HuH-7 (cell line): ENCODE measurements around the gene TMSB15C.
A peak's percentile ranks its signal among the peaks of the same experiment; 100 is the strongest.
"Not testable (repeated sequence)": the region's sequence is repeated elsewhere in the genome, so short reads cannot be mapped to it uniquely, and the experiment has no call there.

Source experiments
- DNase-seq: peaks from one replicate; pipeline ENCODE4 v3.0.0; 2011; ENCODE audit warnings: low spot score

The TMSB15C gene

DNA sequence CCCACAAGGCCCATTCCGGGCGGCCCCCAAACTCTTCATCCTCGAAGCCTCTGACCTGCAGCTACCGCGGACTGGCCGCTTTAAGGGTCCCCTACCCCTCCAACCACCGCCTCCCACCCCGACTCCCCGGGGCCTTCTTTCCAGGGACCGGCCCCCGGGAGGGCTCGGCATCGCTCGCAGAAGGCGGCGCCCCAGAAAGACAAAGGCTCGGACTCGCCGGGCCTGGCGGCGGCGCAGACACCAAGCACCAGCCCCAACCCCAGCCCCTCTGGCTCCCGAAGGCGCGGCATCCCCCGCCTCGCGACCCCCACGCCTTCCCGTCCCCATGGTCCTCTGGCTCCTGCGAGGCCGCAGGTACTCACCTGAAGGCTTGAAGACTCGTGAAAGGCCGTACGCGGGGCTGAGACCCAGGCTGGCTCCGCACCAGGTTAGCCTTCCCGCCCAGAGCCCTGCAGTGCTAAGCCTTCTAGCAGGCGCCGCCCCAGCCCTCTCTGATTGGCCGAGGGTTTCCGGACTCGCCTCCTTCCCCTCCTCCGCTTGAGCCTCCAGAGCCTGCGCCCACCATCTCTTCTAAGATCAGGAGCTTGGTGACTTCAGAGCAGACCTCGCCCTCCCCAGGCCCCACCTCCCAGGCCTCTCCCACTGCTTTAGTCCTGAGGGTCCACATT, at the start of gene TMSB15C:
Gene TMSB15C (minus strand): TSS at position 459 of the 668 bp plus-strand sequence.
- not testable (repeated sequence) for DNase-seq

DNA sequence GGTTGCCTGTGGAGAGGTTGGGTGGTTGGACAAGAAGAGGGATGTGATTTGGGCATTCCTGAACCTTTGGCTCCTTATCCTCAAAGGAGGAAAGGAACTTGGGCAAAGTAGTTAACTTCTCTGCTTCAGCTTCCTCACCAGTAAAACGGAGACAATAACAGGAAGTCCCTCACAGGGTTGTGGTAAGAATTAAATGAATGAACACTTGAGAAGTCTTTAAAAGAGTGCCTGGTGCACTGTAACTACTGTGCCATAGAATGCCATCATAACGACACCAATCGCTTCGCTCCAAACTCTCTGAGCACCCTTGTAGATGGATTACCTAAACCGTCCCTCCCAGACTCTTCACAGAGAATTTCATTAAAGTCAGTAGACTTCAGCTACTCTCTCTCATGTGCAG, 46.8 kb upstream of the TMSB15C start:
- DNase-seq, result no peak

DNA sequence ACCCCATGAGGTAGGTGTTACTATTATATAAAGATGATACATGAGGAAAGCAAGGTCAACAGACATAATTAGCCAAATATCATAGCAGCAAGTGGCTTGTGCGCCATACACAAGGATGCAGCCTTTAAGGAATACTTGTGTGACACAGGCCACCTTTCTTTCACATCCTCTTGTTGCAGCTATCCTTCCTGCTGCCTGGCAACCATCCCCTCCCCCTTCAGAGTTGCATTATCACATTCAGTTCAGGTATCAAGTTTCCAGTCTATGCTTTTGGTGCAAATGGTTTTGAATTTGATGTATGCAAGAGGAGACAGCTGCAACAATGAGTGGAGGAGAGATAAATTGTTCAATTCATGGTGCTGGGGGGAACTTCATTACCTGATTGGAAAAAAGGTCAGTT, 42.7 kb upstream of the TMSB15C start:
- no peak for DNase-seq

DNA sequence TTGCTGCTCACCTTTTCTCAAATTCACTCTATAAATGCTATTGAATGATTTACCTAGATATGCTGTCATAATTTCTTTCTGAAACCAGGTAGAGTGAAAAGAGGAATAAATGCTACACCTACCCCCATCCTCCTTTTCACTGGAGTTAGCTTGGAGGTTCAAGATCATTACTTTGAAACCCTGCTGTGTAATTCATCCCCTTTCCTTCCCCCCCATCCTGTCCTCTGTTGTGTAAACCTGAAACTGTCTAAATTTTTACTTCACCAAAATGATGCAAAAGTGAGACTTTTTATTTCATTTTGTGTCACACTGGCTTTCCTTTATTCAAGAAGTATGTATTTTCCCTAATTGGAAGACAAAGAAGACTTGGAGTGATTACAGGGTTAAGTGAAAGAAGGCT, 41.7 kb upstream of the TMSB15C start:
- DNase-seq, result no peak

DNA sequence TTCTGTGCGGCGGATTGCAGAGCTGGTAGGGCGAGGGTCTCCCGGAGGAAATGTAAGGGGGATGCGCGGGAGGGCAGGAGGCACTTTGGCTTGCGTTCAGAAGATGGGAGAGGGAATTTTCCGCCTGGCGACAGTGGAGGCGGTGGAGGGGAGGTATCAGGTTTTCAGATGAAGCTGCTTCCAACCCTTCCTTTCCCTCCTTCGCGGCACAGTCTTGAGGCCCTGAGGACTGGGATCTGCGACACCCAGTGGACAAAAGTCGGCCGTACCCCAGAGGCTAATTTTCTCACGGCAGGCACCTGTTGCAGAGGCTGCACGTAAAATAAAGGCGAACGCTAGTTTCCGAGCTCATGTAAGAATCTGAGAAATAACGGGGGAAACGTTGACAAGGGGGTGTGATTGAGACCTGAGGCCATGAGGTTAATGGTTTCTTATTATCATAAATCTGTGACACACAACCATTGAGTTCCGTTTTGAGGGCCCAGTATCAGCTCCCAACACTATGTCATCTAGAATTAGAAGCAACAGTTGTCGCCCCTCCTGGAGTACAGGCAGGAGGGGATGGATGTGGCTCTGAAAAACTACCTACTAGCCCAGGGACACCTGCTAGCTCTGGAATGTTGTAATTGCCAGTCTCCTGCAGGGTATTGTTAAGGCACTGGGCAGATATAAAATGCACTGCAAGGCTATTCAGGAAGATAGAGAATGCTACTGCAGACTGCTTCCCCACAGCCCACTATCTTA, 37.4 kb upstream of the TMSB15C start:
- peak; percentile 29 for DNase-seq

DNA sequence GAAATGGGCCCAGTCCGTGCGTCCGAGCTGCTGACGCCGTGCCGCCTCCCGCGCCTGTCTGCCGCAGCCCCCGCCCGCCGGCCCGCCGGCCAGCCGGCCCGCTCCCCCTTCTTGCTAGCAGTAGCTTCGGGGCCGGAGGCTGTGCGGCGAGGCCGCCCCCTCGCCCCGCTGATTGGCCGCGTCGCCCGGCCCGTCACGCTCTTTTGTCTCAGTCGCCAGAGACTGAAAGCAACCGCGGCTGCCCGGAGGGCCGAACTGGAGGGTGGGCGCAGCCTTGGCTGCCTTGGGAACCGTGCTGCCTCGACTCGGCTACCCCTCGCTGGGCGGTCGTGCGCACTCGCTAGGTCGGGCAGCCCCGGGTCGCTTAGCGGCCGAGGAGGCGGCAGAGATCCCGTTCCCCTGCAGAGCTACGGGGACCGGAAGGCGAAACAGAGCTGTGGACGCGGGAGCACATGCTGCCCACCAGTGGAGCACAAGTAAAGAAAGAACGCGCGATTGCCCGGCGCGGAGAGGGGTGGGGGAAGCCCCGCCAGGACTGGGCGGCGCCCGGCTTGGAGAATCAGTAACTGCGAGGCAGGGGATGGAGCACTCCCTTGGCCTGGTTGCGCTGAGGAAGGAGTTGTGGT, 36.4 kb upstream of the TMSB15C start, which contains the start of gene ZCCHC18:
Gene ZCCHC18 (plus strand): TSS at position 198 of the 626 bp plus-strand sequence. CDS start 1,589 bp downstream, outside the sequence.
- peak; percentile 50 for DNase-seq

DNA sequence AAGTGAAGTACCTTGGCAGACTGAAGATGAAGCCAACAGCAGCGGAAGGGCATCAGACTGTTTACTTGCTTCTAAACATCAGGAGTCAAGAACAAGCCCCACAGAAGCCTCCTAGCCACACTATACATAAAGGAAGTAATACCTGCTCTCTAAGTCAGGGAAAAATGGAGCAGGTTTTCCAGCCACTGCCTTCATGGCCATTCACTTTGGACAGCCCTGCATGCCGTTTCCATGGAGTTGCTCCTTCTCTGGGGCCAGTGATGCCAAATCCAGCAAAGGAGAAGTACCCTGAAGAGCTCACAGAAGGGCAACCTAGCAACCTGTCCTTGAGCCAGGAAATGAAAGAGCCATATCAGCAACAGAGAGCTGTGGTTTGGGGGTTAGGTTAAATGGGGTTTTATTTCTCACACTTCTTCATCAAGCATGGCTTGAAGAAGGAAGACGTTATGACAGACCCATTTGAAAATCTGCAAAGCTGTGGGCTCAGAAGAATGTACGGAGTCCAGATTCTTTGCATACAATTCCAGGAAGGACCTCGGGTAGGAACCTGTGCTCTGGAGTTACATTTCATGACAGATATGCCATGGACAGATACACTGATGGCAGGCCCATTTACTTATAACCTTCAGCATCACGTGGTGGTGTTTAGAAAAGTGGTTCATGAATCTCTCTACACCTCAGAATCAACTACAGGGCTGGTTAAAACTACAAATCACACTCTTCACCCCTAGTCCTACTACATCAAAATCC, 34.6 kb upstream of the TMSB15C start:
- DNase-seq, result not testable (repeated sequence)

DNA sequence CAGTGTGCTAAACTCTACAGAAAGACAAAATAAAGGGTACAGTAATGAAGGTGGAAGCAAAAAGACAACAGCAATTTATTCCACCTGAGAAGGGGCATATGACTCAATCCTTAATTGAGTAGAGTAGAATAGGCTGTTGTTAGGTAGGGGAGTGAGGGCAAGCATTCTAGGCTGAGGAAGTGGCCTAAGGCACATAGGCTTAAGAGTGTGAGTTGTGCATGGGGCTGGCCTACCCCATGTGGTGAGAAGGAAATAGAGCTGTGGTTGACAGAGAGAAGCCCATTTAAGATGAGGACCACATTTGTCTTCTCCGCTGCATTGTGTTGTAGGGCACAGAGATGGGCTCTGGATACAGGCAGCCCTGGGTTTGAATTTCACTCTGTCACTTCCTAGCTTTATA, 32.9 kb upstream of the TMSB15C start:
- DNase-seq, result no peak

DNA sequence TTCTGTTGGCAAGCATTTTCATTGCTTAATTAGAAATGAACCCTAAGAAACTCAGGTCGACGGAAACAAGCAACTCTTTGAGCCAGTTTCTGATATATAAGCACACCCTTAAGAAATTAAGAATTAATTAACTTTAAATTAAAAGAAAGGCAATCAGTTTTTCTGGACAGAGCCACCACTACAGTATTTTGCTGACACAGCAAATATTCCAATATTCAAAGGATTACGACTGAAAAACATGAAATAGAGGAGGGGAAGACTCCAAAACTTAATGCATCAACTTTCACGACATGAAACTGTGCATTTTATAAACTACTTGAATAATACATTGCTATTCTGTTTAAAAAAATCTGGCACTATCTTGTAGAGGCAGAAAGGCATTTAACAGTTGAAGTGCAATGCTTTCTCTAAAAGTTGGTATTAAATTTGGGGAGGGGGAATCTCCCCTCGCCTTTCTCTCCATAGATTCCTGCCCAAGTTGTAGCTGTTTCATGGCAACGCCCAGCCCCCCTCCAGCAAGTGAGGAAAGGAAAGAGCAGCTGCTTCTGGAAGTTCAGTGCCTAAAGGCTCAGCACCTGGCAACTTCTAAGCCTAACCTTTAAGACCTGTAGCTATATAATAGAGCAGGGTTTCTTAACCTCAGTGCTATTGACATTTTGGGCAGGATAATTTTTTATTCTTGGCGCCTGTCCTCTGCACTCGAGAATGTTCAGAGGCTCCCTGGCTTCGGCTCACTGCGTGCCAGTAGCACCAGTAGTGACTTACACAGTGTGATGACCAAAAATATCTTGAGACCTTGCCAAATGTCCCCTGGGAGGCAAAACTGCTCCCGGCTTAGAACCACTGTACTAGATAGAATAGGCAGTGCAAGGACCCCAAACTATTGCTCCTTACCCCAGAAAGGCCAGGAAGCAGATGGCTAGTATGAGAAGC, 29.6 kb upstream of the TMSB15C start:
- DNase-seq, result no peak

DNA sequence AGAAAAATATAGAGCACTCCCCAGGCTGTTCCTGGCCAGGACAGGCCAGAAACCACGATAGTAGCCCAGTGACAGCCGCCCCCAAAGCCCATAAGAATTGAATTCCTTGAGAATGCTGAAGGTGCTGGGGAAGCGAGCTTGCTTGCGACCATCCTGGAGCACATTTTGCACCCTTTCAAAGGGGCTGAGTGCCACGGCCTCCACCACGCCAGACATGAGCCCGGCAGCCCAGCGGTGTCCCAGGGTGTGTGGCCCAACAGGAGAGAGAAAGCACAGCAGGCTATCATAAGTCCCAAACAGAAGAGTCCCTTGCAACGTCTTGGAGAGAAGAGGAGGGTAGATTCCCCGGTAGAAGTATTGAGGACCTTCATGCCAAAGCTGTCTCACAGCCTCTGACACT, 28.6 kb upstream of the TMSB15C start:
- DNase-seq, result no peak

DNA sequence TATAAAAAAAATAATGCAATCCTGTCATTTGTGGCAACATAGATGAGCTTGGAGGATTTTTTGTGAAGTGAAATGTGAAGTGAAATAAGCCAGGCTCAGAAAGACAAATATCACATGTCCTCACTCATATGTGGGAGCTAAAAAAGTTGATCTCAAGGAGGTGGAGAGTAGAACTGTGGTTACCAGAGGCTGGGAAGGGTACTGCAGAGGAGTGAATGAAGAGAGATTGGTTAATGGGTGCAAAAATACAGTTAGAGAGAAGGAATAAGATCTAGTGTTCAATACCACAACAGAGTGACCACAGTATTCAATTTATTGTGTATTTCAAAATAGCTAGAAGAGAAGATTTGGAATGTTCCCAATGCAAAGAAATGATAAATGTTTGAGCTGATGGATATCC, 22.9 kb upstream of the TMSB15C start:
- DNase-seq, result no peak

DNA sequence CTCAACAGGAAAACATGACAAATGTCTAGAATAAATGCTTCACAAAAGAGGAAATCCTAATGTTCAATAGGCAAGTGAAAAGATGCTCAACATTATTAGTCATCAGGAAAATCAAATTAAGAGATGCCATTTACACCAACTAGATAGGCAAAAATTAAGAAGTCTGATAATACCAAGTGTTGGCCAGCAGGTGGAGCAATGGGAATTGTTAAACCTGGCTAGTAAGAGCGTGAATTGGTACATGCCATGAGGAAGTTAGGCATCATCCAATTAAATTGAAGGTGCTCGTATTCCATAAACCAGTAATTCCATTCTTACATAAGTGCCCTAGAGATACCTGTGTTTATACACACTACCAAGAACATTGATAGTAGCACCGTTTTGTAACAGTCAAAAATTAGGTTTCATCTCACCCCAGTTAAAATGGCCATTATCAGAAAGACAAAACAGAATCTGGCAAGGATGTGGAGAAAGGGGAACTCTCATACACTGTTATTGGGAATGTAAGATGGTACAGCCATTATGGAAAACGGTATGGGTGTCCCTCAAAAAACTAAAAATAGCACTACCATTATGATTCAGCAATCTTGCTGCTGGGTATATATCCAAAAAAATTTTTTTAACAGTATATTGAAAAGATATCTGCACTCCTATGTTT, 22.2 kb upstream of the TMSB15C start:
- peak; percentile 24 for DNase-seq

DNA sequence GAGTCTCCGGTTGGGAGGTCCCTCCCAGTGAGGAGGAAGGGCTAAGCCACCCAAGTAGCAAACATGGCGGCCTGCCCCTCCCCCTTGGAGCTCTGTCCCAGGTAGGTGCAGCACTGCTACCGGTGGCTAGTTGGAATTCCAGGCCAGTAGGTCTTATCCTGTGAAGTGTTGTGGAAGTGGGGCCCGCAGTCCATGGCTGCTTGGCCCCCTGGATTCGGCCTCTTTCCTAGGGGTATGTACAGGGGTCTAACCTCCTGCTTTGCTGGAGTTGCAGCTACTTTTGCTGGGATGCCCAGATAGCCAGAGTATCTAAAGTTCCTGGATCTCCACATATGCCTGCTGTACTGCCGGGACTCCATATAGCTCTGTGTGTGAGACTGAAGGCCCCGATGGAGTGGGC, 9.9 kb upstream of the TMSB15C start:
- DNase-seq, result no peak

DNA sequence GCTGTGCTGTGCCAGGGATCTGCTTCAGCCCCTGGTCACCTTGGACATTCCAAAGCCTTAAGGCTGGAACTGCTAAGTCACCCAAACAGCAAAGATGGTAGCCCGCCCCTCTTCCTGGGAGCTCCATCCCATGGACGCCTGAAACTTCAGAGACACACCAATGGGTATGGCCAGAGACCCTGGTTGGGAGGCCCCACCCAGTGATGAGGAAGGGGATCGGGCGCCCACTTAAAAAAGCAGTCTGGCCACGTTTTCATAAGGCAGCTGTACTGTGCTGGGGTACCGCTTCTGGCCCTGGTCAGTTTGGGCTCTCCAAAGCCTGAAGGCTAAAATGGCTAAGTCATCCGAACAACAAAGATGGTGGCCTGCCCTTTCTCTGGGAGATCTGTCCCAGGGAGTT, 9.4 kb upstream of the TMSB15C start:
- DNase-seq, result no peak

DNA sequence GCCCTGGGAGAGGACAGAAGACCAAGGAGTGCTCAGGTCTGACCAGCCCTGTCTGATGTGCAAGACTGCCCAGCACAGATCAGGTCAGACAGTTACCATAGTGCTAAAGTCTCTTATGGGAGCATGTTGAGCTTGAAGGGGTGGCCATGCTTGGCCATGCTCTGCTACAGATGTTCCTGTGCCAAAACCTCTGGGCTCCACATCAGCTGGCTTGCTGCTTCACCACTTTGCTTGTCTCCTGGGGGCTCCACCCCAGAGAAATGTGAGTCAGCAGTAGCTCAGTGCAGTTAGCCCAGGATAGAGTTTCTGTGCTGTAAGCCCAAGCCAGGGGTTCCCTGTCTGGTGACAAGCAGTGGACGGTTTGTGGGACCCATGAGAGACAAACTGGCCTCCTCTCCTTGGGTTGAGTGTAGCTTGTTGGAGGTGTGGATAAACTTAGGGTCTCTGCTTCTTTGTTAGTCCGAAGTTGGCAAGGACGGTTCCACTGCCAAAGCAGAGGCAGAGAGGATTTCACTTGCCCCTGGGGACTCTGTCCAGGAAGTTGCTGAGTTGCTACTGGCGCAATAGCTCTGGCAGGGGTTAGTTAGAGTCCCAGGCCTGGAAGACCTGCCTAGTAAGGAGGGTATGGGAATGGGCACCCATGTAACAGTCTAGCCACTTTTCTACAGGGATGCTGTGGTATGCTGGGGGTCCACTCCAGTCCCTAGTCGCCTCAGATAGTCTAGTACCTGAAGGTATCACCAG, 8.7 kb upstream of the TMSB15C start:
- no peak for DNase-seq

DNA sequence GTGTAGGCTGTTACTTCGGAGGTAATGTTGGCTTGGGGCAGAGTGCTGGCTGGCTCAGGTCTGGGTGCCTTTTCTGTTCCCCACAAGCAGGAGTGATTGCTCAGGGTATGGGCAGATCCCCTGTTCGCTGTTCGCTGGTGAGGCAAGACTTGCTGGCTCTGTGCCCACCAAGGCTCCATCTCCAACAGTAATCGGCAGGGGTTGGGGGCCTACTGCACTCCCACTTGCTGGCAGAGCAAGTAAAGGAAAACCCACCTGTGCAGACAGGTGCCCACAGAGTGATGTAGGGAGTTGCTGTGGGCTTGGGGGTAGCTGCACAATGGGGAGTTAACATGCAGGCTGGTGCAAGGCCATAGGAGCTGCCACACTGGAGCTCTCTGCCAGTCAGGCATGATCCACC, 8.0 kb upstream of the TMSB15C start:
- no peak for DNase-seq

DNA sequence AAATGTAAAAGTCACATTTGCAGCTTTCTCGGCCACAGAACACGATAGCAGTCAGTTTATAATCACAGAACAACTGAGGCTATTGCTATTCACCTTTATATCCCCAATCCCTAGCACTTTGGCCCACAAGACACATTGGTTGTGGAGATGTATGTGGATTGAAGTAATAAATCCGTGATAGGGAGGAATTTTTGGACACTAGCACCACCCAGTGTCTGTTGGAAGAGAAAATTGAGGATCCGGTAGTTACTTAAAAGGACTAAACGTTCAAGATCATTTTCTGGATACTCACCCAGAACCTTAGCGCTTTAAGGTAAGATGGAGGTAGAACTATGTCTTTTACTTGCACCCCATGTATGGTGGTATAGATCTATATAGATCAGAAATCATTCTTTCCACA, 1.8 kb upstream of the TMSB15C start:
- not testable (repeated sequence) for DNase-seq

DNA sequence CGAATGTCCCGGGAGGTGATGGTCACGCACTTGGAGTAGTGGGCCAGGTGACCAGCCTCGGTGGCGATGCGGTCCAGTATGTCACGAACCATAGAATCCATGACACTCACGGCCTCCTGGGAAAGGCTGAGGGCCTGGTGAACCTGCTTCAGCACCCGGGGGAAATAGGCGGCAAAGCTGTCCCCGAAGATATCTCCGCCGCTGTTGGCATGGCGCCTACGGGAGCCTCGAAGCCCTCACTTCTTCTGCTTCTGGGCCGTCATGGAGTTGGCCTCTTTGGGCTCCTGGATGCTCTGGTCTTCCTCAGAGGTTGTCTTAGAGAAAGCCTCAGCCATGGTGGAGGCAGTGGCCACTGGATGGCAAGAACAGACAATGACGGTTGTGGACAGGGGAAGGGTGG, 13.4 kb downstream of the TMSB15C start:
- not testable (repeated sequence) for DNase-seq

DNA sequence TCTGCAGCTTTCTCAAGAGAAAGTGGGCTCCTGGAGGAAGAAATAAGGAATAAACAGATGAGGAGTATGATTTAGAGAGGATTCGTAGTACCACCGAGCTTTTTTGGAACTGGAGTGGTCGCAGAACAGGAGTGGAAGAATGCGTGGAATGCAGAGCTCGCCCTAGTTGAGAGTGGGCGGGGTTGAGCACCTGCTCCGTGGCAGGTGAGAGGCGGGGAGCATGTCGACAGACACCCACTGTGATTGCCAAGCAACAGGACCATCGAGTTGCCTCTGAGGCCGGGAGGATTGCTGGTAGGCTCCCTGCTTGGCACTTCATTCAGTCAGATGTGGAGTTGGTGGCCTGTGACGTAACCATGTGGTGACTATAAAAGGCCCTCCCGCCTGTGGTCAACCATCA, 21.1 kb downstream of the TMSB15C start:
- not testable (repeated sequence) for DNase-seq

DNA sequence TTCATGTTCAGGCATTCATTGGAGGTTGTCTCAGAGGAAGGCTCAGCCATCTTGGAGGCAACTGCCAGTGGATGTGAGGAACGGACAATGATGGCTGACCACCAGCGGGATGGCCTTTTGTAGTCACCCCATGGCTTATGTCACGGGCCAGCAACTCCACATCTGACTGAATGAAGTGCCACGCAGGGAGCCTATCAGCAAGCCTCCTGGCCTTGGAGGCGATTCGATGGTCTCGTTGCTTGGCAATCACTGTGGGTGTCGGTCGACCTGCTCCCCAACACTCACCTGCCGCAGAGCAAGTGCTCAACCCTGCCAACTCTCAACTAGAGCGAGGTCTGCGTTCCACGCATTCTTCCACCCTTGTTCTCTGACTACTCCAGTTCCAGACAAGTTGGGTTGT, 28.9 kb downstream of the TMSB15C start:
- DNase-seq, result no peak
